T1000 (cell line): ENCODE results near the gene DCC.

Experiments used
- DNase-seq: peaks from one replicate; lab custom pipeline; 2025; ENCODE audit warnings: mixed read lengths; lab: John Stamatoyannopoulos, UW

The DCC gene

DNA sequence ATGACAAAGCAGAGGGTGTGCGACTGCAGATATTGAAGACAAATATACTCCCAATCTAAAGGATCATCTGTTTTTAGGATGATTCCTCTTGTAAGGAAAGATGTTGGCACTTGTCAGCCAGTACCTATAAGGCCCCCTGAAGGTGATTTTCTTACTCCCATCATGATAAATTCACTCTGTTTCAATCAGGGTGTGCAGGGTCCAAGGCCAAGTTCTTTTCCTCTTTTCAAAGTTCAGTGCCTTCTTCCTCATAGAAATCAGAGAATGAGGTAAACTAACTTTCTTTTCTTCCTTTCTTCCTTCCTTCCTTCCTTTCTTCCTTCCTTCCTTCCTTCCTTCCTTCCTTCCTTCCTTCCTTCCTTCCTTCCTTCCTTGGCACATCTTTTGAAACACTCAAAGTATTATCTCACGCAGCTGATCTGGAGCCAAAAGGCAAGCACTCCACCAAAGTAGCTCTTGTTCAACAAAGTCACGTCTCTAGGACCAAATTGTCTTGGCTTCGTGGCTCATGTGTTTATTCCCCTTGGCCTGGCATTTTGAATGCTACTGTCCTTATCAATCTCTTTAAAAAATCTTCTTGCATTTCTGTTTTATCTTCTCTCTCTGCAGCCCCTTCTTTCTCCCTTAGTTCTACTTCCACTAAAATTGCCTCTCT lies 87.7 kb downstream of the DCC start:
- DNase-seq = no peak

DNA sequence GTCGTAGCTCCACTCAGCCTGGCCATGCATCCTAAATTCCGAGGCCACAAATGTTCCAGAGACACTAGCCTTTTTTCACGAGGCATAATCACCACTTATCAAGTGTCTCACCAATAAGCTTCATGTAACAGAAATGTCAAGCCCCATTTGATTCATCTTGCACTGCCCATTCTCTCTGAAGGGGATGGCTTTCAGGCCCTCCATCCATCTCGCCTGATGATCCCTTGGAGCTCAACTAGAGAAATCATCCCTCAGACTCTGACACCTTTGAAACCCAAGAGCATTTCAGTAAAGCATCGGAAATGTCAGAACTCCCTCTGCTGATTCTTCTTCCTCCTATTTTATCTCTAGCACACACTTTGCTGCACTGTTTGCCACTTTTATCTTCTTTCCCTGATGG lies 91.7 kb downstream of the DCC start:
- no peak for DNase-seq

DNA sequence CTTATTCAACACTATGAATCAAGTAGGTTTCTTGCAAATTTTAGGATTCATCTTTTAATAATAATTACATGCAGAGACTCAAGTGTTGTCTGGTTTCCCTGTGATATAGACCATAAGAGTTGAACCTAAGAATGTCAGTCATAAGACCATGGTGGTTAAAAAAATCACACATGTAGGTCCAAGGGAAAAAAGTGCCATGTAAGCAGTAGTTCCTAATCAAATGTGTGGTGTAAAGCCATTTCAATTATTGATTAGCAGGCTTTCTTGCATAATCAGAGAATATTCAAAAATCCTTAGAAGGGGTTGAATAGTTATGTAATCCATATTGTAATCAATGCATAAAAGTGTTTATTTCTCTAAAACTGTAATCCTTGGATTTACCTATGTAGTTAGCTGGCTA lies 93.8 kb downstream of the DCC start:
- DNase-seq = no peak

DNA sequence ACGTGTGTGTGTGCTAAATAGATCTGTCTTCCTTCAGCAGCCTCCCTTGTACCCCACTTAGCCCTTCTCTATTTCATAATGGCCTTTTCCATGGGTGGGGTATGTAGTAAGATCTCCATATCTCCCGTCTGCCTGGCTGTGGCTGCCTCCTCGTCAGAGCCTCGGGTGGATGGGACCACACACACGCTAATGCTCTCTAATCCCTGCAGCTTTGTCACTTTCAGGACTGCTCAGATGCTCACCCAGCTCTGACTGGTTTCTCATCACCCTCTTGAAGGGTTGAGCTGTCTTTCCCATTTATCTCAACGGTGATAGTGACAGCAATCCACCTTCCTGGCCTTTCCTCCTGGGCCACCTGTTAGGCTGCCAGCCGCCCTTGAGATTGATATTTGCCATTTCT lies 95.3 kb downstream of the DCC start:
- DNase-seq = no peak

DNA sequence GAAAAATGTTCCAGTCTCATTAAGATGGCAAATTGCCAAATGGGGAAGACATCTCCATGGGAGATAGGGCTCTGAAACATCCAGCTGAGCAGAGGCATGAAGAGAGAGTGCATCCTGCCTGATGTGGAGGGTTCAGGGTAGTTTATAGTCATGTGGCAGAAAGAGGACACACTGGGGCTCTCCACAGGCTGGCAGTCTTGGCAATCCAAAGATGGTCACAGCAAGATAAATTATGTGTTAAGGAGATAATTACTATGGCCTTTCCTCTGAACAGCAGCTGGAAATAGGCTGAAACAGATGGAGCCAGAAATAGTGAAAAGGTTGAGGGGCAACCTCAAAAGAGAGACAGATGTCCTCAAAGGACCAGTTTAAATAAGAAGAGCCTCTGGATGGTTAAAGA lies 97.2 kb downstream of the DCC start:
- no peak for DNase-seq

DNA sequence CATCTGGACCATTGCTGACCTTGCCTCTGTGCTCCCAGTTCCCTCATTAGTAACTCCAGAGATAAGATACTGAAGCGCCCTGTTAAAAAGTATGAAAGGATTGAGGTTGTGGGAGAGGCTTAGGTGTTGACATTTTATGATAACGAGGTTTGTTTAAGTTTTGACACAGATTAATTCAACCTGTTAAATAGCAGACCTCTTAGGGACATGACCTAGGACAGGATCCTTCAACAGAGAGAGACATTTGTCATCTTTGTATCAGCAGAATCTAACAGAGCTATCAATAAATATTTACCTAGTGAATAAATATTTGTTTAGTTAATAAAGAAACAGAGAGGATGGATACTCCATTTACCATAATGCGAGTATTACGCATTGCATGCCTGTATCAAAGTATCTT lies 99.5 kb downstream of the DCC start:
- no peak for DNase-seq

DNA sequence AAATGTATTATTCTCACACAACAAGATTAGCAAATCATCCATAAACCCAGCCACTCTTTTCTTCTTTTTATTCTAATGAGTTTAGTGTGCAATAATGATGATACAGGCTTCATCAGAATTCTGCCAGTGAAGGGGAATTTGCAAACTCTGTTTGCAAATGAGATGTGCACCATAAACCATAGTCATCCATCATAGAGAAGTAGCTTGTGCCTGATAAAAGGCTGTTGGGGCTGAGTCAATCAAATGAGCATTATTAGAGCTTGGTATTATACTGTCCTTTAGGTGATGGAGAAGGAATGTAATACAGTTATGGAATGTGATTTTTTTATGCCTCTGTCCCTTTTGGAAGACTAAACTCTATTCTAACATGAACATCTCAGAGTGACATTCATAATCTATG lies 101.8 kb downstream of the DCC start:
- no peak for DNase-seq

DNA sequence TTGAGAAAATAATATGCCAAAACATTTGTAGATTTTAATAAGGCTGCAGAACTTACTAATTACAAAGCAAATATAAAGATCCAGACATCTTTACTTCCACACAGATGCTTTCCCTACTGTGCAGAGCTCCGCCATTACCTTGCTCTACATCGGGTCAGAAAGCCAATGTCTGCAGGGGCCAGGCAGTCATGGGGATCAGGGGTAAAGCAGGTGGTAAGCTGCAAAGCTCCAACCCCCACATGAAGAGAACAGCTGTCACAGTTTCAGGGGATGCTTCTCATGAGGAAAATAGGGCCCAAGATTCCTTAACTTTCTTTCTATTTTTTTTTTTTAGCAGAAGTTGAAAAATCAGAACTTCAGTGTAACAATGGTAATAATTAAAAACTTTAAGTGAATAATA lies 102.7 kb downstream of the DCC start:
- no peak for DNase-seq

DNA sequence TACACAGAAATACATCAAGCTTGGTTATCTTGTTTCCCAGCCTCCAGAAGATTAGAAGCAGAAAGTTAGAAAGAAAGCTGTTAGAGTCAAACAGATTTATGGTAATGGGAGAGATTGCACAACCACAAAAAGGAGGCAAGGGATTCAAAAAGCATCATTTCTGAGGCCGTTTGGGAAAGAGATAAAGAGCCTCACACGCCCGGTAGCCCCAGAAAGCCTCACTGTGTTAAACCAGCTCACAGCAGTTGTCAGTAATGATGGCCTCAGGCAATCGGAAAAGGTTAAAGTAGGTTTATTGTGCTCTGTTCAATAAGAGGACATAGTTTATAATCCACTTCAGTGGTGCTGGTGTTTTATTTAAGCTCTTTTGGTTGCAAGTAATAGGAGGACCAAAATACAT lies 111.3 kb downstream of the DCC start:
- DNase-seq = no peak

DNA sequence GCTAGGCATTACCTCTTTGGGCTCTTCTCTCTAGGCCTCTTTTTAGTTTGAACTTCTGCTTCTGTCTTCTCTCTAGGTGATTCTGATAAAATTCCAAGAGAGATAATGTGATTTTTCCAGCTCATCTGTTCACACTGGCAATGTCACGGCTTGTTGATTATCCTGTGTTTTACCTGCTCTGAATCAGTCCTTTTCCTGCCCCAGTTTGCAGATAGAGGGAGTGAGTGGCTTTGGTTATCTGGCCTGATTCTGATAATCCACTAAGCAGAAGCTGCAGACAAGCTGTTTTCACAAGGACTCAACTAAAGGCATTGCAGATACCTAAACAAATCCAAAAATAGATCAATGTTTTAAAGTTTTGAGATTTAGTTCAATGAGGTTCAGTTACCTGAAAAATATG lies 111.9 kb downstream of the DCC start:
- no peak for DNase-seq

DNA sequence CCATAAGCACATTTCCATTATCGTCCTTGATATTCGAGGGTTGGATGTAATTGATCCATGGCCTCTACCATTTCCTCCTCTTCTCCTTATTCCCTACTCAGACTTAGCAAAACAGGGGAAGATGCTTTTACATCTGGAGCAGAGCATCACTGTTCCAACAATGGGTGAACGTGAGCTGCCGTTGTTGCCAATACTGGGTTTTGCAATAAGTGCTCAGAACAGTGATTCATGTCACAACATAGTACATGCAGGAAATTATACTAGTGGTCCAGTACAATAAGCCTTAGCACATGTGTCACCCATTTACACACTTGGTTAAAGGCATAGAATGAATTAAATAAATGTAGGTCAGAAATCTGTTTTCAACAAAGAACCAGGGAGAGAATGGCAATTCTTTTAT lies 112.4 kb downstream of the DCC start:
- DNase-seq = no peak

DNA sequence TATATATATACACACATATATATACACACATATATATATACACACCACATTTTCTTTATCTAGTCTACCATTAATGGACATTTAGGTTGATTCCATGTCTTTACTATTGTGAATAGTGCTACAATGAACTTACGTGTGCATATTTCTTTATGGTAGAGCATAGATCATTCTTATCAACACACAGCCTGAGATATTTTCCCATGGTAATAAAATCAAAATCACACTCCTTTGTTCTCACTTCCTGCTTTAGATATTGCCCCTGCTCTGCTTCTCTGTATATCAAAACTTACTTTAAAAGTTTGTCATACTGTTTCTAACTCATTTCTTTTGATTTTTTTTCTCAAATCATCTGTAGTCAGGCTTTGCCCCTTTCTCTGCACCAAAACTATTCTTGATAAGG lies 119.9 kb downstream of the DCC start:
- DNase-seq = no peak

DNA sequence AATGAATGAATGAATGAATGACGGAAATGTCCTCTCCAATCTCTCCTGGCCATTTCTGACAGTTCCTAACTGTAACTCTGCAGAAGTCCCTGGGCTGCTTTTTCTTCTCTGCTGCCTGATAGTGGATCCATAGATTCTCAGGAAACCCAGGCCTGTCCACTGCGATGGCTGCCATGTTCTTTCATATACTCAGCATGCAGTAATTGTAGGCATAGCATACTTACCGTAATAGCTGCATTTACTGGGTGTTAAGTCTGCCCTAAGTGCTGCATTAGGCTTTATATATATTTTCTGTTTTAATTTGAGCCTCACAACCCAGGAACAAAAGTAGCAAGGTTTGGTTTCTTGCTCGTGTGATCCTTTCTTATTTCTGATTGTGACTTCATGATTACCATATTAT lies 122.9 kb downstream of the DCC start:
- DNase-seq = no peak

DNA sequence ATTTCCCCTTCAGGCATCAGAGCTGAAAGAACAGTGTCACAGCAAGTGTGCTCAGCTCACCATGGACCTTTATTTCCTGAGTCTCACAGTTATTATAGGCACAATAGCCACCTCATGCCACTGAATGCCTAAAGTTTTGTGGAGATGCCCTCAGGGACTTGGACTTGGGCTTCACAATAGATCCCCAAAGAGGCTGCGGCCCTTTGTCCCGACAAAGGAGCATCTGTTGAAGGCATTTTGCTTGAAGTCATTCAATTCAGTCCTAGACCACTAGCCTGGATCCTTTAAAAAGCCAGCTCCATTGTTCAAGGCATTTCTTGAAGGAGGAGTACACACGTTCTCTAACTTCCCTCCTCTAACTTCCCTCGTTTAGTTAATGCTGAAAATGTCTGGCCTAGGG lies 125.4 kb downstream of the DCC start:
- DNase-seq = no peak

DNA sequence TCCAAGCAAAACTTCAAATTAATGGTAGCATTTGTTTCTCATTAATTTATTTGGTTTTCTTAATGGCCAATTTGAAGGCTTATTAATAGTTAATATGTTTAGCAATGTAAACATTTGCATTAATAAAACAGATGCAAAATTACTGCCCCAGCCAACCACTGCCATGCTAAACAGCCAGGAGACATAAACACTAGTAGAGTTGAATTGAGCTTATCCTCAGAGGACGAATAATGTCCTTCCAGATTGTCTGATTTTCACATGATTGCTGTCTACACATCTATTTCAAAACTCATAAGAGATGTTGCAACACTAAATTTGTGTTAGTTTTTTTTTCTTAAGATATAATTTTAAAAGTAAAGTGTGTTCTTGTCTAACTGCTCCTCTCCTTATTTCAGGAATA lies 128.5 kb downstream of the DCC start:
- no peak for DNase-seq

DNA sequence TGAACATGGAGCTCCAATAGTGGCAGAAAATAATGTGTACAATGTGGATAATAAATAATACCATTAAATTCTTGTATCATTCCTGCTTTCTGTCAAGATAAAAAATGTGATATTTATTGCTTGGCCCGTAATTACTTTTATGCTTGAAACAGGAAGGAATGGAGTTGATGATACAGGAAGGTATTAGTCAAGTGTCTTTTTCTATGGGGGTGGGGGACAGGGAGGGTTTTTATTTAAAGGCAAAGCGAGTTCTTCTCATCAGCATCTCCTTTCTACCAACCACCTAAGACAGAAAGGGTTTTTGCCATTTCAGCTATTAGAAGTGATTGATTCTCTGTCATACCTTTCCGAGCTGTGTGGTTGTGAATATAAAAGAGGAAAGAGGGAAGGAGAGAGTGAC lies 135.3 kb downstream of the DCC start:
- no peak for DNase-seq

DNA sequence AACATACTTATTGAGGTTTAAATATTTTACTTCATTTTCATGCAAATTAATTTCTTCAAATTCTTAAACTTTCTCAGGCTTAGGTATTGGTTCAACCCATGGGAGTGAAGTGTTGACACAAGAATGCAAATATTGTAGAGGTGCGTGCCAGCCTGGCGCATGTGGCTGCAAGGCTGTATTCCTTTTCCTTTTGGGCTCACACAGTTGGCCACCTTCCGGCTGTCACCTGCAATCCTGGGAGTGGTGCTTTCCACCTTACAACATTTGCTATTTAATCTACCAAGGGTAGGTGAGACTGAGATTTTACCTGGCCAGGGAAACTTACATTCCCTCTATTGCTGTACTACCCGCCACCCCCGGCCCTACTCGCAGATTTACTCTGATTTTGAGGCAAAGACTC lies 141.1 kb downstream of the DCC start:
- no peak for DNase-seq

DNA sequence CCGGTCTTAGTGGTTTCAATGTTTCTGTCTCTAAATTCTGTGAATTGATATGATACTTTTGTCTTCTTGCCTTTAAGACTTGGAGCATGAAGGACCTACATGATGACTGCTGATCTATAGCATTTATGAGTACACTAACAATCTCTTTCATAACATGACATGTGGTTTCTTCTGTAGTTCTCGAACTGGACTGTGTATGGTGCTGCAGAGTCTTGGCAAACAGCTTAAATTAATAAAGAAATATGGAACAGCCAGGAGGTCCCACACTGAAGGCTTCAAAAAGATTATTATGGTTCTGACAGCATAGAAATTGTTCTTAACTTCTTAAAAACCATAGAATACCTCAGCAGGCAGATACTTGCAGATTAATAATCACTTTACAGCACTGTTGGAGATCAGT lies 145.0 kb downstream of the DCC start:
- DNase-seq = no peak

DNA sequence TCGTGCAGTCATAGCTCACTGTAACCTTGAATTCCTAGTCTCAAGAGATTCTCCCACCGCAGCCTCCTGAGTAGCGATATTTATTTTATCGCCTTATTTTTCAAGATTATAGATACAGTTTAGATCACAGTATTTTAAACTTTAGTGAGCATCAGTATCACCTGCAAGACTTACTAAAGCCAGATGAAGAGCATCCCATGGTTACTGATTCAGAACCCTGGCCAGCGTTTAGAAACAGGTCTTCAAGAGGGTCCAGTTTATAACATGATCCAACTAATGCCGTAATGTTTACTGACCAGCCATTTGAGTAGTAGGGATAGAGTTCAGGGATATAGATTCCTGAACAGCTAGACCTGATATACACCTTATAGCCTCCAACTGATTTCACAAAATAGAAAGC lies 146.1 kb downstream of the DCC start:
- DNase-seq = no peak

DNA sequence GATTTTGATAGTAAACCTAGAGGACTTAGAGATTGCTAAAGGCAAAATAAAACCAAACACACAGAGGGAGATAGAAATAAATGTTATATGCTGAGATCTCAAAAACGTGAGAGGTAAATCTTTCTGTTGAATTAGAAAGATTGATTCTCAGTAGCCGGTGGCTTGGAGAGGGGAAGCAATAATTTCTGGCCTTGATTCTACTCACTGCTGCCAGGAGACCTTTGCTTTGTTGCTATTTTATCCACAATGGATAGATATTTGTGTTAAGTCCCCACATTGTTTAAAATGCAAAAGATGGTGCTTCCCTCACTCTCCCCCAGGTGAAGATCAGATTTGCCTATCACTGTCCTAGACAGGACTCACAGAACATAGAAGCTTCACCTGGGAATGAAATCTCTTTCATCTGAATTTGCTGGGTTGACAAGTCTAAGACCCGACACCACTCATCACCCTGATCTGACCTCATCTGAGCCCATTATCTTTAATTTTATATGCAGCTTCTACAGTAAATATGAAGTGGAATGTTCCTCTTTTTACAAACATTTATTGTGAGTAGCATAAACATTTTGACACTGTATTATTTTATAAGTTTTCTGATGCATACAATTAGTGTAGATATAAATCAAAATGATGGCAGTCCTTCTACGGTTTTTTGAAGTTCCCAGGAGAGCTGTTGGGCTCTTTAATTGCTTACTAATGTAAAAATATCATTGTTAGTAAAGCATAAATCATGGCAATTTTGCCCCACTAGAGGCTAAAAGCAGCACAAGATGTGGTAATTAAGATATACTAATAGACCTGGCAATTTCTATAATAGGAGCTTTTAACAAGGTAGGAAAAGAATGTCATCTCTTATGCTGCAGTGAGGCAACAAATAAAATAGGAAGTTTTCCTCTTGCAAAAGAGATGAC lies 149.7 kb downstream of the DCC start:
- no peak for DNase-seq

DNA sequence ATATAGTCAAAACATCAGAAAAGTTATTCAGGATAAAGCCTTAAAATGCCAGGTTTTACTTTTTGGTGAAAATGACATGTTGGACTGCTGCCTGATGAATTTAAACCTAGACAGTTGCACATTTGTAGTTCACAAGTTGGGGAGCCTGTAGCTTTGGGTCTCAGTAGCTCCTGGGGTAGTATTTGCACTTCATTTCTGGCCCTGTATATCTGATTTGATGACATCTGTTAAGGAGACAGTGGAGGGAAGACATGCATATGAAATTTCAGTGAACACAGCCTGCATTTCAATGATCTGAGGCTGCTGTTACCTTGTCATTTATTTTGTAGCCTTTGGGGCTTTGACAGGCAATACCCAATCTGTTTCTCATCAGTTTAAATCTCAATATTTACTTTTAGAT lies 156.4 kb downstream of the DCC start:
- DNase-seq = no peak

DNA sequence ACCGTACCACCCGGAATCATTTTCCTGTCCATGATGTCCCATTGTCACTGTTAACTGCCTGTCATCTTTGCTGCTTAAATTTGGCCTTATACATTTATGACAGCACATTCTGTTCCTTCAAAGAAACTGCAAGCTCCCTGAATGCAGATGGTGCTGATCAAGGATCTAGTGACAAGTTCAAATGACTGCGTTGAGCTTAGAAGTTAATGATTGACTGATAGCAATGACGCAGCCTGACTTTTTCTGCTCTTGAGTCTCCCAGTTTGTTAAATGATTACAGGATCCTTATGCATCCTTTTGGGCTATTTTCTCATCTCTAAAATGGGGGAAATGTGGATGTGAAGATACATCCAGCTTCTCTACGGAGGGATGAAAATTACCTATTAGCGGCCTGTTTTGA lies 159.0 kb downstream of the DCC start:
- DNase-seq = no peak

DNA sequence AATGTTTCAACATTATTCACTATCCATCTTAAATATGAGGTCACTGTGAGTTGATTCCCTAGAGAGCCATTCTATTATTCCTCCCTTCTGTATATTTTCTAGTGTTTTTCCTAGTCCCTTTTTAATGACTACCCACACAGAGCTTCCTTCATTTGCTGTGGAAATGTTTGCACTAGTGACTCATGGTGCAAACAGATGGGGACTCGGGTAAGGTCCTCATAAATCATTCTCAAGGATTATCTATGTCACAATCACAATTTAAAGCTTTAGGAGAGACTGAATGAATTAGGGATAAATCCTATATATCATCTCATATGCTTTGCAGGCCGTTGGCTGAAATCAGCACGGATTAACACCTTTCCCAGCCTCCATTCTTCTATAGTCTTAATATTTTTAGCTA lies 159.6 kb downstream of the DCC start:
- DNase-seq = peak; percentile 6

DNA sequence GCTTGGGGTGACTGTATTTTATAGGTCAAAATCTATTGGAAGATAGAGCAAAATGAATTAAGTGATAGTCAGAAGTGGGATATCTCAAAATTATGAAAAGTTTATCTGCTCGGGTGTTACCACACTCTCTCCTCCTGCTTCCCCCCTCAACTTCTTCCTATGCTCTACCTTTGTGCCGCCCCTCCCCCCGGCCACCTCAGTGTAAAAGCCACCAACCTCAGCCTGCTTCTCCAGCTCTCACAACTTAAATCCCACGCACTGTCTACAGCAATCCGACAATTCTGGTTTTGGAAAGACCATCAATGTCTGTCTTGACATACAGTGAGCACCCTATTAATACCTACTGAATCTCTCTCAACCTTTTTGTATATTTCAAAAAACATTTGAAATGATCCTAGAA lies 164.6 kb downstream of the DCC start:
- DNase-seq = no peak
